Non-pigmented ciliary epithelial cell (primary cell): ENCODE measurements around the gene CYP39A1.

ENCODE experiments used
- DNase-seq: peaks from one replicate; pipeline ENCODE4 v3.0.0-alpha.2; 2010; ENCODE audit warnings: low read depth

The CYP39A1 gene

GRCh38 chr6:46590765-46591164 is 61.9 kb downstream of the CYP39A1 start:
- no peak for DNase-seq

DNA sequence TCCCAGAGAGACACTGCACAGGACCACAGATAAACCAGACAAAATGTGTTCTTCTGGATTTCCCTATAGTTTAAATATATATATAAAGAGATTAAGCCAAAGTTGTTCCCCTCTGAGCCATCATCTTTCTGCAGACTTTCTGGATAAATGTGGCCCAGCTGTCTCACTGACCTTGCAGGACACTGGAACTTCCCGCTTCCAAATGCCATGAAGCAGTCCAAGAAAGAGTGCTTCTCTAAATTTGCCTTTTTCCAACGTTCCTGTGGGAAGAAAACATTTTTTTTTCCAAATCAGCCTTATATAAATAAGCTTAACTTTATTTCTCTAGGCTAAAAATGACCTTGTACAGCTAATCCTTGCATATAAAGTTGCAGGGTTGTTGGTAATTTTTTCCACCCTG is 65.7 kb downstream of the CYP39A1 start:
- no peak for DNase-seq

GRCh38 chr6:46584586-46584985 is 68.0 kb downstream of the CYP39A1 start:
- peak; percentile 5 for DNase-seq

GRCh38 chr6:46583721-46584120 is 68.9 kb downstream of the CYP39A1 start:
- DNase-seq: no peak

DNA sequence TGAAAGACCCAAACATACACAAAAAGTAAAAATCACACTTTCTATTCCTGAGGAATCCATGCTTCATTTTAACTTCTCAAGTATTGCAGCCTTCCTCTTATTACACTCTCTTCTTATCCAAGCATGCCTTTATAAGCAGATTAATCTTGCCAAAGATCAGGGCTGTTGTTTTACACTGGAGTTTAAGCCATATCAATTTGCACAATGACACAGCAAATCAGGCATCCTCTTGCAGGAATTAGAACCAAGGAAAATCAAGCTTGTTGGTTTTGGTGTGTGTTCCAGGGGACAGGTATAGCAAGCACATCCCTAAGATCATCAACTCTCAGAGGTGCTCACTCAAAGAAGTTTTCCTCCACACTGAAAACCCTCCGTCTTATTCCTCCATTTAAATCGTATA is 69.5 kb downstream of the CYP39A1 start:
- no peak for DNase-seq

- no peak for DNase-seq
Observed at GRCh38 chr6:46581459-46582177, 71.0 kb downstream of the CYP39A1 start.

DNA sequence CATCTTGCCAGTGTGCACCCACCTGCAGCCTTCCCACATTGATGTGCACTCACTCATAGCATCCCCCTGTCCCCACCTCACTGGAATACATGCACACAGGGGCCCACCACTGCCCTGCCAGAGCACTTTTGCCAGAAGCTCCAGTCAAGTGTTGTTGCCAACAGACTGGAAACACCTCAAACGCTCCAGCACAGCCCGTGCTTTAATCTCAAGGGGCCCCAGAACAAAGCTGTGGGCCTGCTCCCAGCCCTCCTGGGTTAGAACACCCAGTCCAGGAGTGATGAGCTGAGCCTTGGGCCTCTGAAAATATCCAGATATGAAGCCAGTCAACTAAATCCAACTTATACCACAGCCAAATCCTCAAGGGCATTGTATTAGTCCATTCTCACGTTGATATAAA is 77.1 kb downstream of the CYP39A1 start:
- no peak for DNase-seq

- DNase-seq: no peak
Observed at GRCh38 chr6:46573140-46573539, 79.5 kb downstream of the CYP39A1 start.

DNA sequence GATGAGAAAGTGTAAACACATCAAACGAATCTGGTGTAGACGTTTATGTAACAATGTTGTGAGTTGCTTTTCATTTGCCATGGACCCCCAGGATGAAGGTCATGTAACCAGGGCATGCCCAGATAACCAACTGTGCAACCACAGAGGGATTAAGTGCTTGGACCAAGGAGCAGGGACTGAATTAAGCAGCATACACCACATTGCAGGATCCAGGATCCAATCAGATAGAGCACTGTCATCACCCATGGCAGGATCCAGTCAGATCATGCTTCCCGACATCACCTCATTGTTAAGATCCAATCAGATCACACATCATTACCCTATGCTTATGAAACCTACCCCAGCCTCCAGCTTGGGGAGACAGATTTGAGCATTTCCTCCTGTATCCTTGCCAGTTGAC is 87.1 kb downstream of the CYP39A1 start:
- no peak for DNase-seq

GRCh38 chr6:46563924-46564323 is 88.7 kb downstream of the CYP39A1 start:
- no peak for DNase-seq

DNA sequence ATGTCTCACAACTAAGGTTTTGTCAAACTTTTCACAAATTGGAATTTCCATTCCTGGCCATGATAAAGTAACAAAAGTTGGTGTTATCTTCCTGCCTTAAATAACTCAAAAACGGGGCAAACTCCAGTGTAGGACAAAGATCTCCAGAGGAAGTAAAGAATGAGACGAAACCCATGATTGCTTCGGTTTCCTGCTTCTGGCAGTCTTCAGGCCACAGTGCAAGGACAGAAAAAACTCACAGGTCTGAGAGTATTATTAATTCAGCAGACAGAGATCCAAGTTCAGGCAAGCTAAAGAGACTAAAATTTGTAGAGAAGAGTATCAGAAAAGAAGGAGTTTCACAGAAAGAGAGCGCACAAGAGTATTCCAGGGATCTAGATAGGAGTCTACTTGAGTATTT is 96.6 kb downstream of the CYP39A1 start:
- no peak for DNase-seq

GRCh38 chr6:46555129-46555528 is 97.5 kb downstream of the CYP39A1 start:
- no peak for DNase-seq

- DNase-seq: no peak
Observed at GRCh38 chr6:46549155-46549554, 103.5 kb downstream of the CYP39A1 start.

GRCh38 chr6:46541556-46541955 is 111.1 kb downstream of the CYP39A1 start:
- DNase-seq: no peak

GRCh38 chr6:46539866-46540265 is 112.8 kb downstream of the CYP39A1 start:
- no peak for DNase-seq

DNA sequence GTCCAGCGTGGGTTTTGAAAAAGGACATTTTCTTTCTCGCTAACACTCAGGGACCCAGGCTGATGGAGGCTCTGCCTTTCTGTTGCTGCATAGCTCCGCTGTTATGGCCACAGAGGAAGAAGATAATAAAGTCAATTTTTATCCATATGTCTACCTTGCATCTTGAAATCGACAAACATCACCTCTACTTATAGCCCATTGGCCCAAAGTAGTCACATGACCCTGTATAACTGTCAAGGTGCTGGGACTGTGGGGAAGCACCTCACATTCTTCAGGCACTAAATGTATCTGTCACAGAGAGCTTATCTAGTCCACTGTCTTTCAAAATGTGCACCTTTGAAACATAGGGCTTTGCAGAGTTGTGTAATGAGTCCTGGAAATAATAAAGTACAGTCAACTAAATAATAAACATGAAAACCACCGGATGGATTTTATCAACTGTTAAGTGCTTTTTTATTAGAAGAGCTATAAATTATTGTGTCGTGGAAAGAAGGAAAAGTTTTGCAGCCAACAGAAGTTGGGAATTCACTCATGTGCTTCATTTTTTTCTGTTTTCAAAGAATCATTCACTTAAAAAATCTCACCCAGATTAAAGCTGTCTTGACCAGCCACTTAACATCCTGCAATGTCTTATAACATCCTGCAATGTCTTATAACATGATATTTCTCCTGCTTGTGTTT is 113.7 kb downstream of the CYP39A1 start:
- no peak for DNase-seq

DNA sequence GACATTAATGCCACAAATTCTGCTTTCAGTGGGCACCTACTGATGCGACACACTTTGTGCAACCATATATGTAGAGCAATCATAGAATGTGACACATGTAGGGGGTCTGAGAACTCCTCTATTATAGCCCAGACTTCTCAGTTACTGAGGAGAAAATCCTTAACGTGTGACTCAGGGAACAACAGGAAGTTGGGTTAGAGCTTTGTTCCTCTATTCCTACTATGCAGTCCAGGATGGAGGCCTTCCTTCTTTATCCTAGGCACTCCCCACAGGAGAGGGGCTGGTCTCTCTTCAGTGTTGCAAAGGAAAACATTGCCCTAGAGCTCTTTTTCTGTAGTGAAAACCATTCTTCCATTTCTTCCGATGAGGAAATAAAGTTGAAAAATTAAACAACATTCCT is 121.7 kb downstream of the CYP39A1 start:
- no peak for DNase-seq

GRCh38 chr6:46528961-46529750 is 123.5 kb downstream of the CYP39A1 start:
- no peak for DNase-seq

GRCh38 chr6:46526607-46527006 is 126.0 kb downstream of the CYP39A1 start:
- no peak for DNase-seq

GRCh38 chr6:46525583-46525982 is 127.0 kb downstream of the CYP39A1 start:
- DNase-seq: no peak

GRCh38 chr6:46521464-46521971 is 131.1 kb downstream of the CYP39A1 start:
- DNase-seq: peak; percentile 38

- no peak for DNase-seq
Observed at GRCh38 chr6:46517202-46517601, 135.4 kb downstream of the CYP39A1 start.

DNA sequence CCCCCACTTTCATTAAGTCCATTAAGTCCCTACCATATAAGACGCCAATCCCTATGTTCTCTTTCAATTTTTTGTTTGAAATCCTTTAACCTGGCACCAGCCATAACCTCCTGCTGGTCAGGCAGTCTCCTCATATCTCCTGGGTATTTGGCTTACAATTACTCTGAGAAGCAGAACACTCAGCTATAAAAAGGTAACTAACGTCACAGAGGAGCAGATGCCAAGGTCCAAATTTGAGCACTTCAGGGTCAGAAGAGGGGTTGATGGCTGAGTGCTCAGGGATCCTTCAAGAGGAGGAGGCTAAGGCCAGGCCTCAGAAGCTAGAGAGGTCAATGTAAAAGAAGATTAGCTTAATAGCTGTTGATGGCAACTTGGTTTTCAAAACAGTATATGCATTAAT is 139.1 kb downstream of the CYP39A1 start:
- no peak for DNase-seq
